Hepatic stellate cell (primary cell): ENCODE measurements around the gene ATXN2.
"Not testable (repeated sequence)": the region's sequence is repeated elsewhere in the genome, so short reads cannot be mapped to it uniquely, and the experiment has no call there.

Experiments
- DNase-seq: peaks from one replicate; pipeline ENCODE4 v3.0.0; 2011; ENCODE audit warnings: low spot score

The ATXN2 gene

DNA sequence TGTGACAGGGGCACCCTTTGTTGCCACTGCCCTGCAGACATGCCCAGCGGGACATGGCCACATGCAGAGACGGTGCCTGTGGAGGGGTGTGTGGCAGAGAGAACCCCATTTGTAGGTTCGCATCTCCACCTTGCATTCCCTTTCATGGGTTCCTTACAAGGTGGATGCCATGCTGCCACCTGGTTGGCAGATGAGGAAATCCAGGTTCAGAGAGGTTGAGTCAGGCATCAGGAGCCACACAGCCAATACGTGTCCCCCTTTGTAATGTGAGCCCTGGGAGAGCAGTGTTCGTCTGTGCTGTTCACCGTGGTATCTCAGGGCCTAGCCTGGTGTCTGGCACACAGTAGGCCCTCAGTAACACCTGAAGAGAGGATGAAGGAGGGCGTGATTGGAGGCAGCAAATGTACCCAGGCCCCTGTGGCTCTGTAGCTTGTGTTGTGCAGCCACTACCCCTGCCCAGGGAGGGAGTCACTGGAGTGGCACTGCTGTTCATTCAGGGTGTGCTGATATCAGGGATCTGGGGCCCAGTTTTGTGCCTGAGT is 184.3 kb downstream of the ATXN2 start:
- DNase-seq: no peak

GRCh38 chr12:111413442-111414086 is 185.6 kb downstream of the ATXN2 start:
- no peak for DNase-seq

GRCh38 chr12:111412830-111413441 is 186.2 kb downstream of the ATXN2 start:
- no peak for DNase-seq

GRCh38 chr12:111412007-111412829 is 186.9 kb downstream of the ATXN2 start:
- no peak for DNase-seq

DNA sequence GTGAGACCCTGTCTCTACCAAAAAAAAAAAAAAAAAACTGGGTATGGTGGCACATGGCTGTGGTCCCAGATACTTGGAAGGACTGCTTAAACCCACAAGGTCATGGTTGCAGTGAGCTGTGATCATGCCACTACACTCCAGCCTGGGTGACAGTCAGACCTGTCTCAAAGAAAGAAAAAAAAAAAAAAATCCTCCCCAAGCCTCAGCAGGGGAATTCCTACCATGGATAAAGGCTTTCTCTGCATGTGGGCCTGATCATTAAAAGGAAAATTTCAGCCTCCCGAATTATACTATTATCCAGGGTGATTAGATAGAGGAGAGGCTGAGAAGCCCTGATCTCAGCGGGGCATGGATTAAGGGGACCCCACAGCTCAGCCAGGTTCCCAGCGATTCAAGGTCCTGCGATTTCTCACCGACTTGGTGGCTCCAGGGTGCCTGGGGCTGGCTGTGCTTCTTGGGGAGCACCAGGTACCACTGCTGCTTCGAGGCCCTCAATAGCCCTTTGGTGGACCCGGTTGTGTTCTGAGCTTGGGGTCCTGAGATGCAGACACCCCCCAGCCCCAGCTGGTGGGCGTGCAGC is 187.8 kb downstream of the ATXN2 start:
- DNase-seq: no peak

GRCh38 chr12:111410431-111411184 is 188.5 kb downstream of the ATXN2 start:
- DNase-seq: no peak

- DNase-seq: peak; percentile 88
Measured at GRCh38 chr12:111409780-111410430, 189.2 kb downstream of the ATXN2 start.

DNA sequence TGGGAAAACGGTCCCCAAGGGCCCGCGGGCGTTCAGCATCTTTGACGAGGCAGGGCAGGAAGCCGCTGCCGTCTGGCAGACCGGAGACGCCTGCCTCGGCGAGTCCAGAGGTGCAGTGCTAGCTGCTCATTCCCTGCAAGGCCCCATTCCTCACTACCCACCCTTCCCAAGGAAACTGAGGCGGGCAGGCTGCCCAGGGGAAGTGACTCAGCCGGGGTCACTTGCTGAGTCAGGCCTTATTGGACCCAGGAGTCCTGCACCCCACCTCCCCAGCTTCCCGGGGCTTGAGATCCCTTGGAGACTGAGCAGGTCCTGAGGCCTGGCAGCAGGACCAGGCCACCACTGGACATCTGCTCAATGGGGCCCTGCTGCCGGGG is 189.7 kb downstream of the ATXN2 start:
- no peak for DNase-seq

DNA sequence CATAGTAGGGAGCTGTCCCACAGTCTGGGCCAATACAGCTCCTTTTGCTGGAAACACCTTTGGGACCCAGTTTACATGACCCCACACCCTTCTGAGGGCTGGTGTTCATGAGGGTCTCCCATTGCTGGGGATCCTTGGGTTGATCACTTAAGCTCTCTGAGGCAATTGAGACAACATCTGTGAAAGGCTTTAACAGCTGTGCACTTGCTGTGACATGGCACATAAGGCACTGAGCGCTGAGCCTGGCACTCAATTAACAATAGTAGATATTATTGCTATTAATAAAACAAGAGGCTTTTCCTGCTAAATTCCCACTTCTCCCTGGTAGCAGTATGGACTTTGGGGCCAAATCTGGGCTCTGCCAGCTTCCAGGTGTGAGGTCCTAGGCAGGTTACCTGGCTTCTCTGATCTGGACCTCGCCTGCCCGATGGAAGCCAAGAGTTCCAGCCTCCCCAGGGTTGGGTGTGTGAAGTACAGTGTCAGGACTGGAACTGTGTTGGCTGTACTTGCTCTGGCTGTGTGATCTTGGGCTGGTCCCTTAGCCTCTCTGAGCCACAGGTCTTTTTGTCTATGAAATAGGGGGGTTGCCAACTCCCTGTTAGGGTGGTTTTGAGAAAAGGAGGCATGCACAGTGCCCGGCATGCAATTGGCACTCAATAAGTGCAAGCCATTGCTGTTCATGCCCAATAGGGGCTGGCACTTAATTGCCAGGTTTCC is 190.3 kb downstream of the ATXN2 start:
- no peak for DNase-seq

GRCh38 chr12:111408116-111408440 is 191.0 kb downstream of the ATXN2 start:
- DNase-seq: no peak

GRCh38 chr12:111407377-111408115 is 191.6 kb downstream of the ATXN2 start:
- DNase-seq: no peak

- no peak for DNase-seq
Measured at GRCh38 chr12:111406474-111407376, 192.4 kb downstream of the ATXN2 start.

GRCh38 chr12:111405859-111406473 is 193.1 kb downstream of the ATXN2 start, which contains the start of gene SH2B3:
TSS of gene SH2B3 (plus strand) at chr12:111405923. CDS start at chr12:111418146, 12,223 bp downstream.
- DNase-seq: peak; percentile 73

DNA sequence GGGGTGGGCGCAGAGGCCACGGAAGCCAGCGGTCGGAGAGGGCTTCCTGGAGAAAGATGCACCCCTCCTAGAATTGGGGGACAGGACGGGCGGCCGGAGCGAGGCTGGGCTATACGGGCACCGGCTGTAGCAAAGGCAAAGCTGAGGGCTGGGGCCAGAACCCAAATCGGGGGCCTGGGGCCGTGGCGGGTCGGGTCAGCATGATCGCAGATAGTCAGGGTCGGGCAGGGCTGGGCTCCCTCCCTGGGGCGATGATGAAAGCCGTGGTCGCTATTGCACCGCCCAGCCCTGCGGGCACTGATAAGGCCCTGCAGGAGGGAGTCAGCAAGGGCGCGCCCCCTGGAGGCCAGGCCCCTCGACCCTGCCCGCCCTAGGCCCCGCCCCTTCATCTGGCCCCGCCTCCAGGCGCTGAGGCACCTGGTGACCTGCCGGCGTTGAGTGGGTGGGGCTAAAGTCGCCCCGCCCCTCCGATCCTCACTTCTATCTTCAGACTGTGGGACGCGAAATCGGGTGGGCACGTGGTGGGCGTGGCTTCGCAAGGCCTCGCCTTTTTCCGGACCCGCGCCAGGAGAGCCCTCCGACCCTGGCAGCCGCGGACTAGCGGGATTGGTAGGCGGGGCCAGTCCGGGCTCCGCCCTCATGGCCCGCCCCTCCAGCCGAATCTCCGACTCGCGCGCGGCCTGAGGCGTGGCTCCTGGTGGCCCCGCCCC is 193.8 kb downstream of the ATXN2 start:
- DNase-seq: peak; percentile 92

GRCh38 chr12:111404362-111405148 is 194.6 kb downstream of the ATXN2 start:
- no peak for DNase-seq

DNA sequence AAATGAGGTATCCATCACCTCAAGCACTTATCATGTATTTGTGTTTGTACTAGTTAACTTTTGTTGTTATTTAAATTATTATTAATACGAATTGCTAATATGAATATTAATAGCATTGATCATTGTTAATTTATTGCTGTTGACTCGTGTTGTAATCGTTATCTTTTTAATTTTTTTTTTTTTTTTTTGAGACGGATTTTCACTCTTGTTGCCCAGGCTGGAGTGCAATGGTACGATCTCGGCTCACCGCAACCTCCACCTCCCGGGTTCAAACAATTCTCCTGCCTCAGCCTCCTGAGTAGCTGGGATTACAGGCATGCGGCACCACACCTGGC is 196.7 kb downstream of the ATXN2 start:
- DNase-seq: not testable (repeated sequence)
